A549 (cell line): Measurements from ENCODE around the gene ARID1B.

Experiments
- CTCF ChIP-seq: fragments of >200 bp; sonication (Bioruptor Twin); formaldehyde crosslinking; IDR thresholded peaks from 3 replicates; pipeline ENCODE4 v1.5.1; 2016
- HOXB5 ChIP-seq: fragments of 250-450 bp; sonication (Bioruptor Pico); IDR thresholded peaks from 2 replicates; pipeline ENCODE4 v1.5.0; 2020; ENCODE audit warnings: mild to moderate bottlenecking, moderate library complexity
- MAX ChIP-seq: IDR thresholded peaks from 2 replicates; pipeline ENCODE4 v1.6.1; 2012
- RNF2 ChIP-seq: fragments of 200-600 bp; sonication (generic); IDR thresholded peaks from 2 replicates; pipeline ENCODE4 v1.6.1; 2016; ENCODE audit warnings: low read depth, mild to moderate bottlenecking, antibody characterized with exemption, moderate library complexity, borderline replicate concordance
- SMC3 ChIP-seq: fragments of >200 bp; sonication (Bioruptor Twin); formaldehyde crosslinking; IDR thresholded peaks from 3 replicates; pipeline ENCODE4 v1.6.1; 2018; ENCODE audit warnings: inconsistent platforms

- TF ChIP-seq SMC3 = no peak
- TF ChIP-seq HOXB5 (CRISPR knock-in tag) = no peak
- TF ChIP-seq CTCF = no peak
- no peak for TF ChIP-seq MAX
- no peak for TF ChIP-seq RNF2
Observed at GRCh38 chr6:157145656-157146285, 368.6 kb downstream of the ARID1B start.
